Umbilical cord (tissue), 2 donors: ENCODE results near the gene CYTH4. TPM values are rescaled to one million over a fixed set of nuclear protein-coding genes. Genes with fewer than 3 reads are reported as not detected.

ENCODE experiments used
- DNase-seq: peaks from one replicate; pipeline ENCODE4 v3.0.0-alpha.2; 2015; ENCODE audit warnings: low spot score
- total RNA-seq: library from RNA; depleted of rRNA; stranded (reverse); fragments of >200 nt; gene quantifications from one replicate; pipeline ENCODE4 v1.2.3, GENCODE V29; 2014; ENCODE audit warnings: low replicate concordance; ENCODE audit not compliant: insufficient read depth

The CYTH4 gene
- total RNA-seq, 1 donor from 2014 or later: 44.8 TPM

GRCh38 chr22:37309211-37310074, 27.1 kb downstream of the CYTH4 start:
- DNase-seq: no peak

- no peak for DNase-seq
Measured at GRCh38 chr22:37310075-37310606, 27.8 kb downstream of the CYTH4 start.

DNA sequence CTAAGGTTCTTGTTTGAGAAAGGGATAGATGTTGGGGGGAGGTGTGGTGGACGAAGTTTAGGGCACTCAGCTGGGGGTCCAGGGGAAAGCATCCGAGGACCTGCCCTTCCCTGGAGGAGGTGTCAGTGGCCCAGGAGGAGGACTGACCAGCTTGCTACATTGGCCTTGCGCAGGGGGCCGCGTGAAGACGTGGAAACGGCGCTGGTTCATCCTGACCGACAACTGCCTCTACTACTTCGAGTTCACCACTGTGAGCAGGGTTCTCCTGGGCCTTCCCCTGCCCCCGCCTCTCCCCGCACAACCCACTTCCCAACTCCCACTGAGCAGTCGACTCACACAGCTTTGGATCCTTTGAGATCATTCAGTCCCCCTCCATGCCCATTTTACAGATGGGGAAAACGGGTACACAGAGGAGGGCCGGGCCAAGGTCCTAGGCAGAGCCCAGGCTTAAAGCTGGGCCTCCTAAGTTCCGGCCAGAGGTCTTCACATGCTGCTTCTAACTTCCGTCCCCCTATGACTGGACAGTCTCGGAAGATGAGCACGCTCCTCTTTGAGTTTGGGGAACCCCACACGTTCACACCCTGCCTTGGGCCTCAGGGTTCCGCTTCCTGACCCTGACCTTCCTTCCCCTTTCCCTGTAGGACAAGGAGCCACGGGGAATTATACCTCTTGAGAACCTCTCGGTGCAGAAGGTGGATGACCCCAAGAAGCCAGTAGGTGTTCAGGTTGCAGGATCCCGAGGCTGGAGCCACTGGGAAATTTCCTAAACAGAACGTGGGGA, 28.7 kb downstream of the CYTH4 start:
- DNase-seq: peak; percentile 43

GRCh38 chr22:37311761-37312312, 29.5 kb downstream of the CYTH4 start:
- no peak for DNase-seq

GRCh38 chr22:37312549-37313183, 30.4 kb downstream of the CYTH4 start:
- DNase-seq: no peak

GRCh38 chr22:37313376-37314314, 31.3 kb downstream of the CYTH4 start:
- no peak for DNase-seq

DNA sequence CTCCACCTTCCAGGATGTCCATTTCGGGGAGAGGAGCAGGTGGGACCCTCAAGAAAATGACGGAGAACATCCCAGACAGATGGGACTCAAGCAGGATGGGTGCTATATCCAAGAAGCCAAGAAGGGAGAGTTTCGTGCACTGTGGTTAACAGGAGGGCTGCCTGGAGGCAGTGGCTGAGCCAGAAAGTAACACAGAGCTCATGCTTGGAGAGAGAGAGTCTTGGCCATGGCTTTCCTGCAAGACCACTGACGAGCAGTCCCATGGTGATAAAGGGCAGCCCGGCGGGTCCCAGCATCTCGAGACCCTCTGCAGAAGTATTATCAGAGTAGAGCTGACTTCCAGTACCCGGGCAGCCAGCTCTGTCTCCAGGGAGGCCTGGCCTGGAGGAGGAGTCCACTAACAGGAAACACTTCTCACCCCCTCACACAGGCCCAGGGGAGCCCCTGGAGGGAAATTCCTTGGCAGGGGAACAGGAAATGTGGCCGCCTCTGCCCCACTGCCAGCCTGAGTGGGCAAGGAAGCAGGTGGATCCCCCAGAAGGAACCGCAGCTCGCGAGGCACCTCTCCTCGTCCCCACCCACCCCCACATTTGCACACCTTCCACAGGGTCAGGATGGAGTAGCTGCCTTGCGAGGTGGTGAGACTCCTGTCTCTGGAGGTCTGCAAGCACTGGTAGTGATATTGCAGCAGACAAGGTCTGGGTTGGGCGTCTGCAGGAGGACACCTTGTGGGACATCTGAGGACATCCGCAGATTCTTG, 32.2 kb downstream of the CYTH4 start:
- DNase-seq: no peak

- DNase-seq: no peak
Measured at GRCh38 chr22:37316405-37316804, 34.1 kb downstream of the CYTH4 start.

- peak; percentile 84 for DNase-seq
Measured at GRCh38 chr22:37316875-37317371, 34.6 kb downstream of the CYTH4 start.

- no peak for DNase-seq
Measured at GRCh38 chr22:37317698-37318210, 35.4 kb downstream of the CYTH4 start.

DNA sequence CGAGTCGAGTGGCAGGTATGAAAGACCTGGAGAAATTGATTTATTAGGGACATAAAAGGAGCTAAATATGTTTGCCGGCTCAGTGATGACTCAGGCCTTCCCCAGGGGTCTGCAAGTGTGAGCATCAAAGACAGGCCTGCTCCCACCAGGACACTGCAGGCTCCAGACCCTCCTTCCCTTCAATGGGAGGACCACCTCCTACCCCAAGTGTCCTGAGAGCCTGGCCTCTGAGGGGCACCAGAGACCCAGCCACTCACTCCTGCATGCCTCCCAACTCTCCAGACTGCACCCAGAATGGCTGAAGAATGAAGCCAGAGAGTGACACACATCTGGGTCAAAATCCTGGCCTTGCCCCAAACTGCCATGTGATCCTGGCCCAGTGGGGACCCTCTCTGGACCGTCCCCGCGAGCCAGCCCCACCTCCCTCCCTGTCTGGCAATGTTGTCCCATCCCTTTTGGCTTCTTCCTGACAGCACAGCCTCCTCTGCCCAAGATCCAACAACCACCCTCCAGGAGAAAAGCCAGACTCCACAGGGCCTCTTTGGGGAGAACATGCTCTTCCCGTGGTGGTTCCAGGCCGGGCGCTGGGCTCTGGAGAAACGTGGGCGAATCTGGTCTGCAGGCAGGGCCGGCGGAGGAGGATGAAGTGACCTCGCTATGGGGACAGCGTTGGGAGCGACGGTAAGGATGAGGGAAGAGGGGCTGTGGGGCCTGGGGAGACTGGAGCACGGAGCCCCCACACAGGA, 36.2 kb downstream of the CYTH4 start:
- peak; percentile 28 for DNase-seq

DNA sequence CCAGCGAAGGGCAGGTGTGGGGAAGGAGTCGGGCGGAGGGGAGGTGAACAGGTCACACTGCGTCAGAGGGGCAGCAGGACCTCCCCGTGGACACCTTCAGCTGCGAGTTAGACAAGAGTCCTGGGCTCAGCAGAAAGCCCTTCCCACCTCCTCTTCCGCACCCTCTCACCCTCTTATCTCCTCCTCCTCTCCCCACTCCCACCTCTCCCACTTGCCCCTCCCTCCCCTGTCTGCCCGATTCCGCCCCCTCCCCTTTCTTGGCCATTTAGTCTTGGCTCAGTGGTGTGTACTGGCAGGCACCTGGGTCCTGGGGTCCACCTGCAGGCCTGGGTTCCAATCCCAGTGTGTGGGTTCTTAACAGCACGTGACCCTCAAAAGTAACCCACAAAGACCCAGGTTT, 37.2 kb downstream of the CYTH4 start:
- DNase-seq: no peak

DNA sequence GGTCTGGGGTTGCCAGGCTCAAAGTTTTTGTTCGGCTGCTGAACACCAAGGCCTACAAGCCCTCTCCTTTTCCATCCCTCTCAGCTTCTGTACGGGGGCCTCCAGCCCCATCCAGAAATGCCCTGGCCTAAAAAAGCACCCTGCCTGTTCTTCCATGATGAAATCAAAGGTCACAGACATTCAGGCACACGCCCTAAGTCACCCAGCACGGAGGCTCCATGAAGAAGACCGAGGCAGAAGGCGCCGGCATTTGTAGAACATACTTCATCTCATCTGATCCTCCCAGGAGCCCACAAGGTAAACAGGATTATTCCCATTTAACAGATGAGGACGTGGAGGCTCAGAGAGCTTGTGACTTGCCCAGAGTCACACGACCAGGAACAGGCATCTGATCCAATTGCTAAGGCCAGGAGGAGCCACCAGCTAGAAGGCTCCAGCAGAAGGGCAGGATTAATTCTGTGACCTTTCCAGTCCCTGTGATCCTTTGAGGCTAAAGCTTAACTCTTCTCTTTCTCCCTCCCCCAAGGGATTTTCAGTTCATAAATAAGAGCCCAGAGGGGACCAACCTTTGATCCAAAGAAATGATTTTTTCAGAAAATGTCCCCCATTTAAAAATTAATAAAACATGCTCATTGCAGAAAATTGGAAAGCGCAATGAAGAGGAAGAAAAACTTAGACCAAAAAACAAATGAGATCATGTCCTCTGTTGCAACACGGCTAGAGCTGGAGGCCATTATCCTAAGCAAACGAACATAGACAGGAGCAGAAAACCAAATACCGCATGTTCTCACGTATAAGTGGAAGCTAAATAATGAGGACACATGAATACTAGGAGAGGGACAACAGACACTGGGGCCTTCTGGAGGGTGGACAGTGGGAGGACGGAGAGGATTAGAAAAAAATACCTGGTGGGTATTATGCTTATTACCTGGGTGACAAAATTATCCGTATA, 38.7 kb downstream of the CYTH4 start:
- no peak for DNase-seq

GRCh38 chr22:37324340-37325038, 42.2 kb downstream of the CYTH4 start:
- no peak for DNase-seq

DNA sequence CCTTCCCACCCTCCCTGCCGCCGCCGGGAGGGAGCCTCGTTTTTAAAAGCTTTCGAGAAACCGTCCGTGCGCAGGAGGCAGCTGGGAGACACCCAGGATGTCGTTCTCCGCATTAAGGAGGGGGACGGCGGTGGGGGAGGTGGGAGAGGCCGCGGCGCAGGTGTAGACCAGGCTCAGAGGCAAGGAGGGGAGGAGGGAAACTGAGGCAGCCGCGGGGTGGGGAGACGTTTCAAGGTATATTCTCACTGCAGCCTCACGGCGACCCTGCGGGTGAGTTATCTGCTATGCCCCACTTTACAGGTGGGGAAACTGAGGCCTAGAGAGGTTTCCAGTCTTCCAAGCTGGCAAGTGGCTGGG, 42.7 kb downstream of the CYTH4 start:
- DNase-seq: no peak

DNA sequence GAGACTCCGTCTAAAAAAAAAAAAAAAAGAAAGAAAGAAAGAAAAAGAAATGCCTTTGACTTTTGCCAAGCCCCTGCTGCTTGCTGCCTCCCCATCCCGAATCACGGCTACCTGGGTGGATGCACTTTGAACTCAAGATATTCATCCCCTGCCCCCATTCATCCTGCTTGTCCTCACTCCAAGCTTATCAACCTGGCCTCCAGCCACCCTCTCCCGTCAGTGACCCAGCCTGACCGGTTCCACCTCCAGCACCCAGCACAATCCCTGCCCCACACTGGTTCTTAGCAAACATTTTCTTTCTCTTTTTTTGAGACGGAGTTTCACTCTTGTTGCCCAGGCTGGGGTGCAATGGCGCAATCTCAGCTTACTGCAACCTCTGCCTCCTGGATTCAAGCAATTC, 44.4 kb downstream of the CYTH4 start:
- DNase-seq: no peak

DNA sequence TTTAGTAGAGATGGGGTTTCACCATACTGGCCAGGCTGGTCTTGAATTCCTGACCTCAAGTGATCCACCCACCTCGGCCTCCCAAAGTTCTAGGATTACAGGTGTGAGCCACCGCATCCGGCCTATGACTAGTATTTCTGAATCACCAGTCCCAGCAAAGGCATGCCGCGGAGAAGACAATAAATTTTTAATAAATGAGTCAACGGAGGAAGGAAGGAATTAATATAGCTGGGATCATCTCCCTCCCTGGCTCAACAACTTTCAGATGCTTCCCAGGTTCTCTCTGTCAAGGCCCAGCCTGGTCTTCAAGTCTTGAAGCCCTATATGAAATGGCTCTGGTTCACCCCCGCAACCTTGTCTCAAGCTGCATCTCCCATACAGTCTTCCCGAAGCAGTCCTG, 45.7 kb downstream of the CYTH4 start:
- DNase-seq: no peak
